ENCODE results near the gene HAUS8.

DNA sequence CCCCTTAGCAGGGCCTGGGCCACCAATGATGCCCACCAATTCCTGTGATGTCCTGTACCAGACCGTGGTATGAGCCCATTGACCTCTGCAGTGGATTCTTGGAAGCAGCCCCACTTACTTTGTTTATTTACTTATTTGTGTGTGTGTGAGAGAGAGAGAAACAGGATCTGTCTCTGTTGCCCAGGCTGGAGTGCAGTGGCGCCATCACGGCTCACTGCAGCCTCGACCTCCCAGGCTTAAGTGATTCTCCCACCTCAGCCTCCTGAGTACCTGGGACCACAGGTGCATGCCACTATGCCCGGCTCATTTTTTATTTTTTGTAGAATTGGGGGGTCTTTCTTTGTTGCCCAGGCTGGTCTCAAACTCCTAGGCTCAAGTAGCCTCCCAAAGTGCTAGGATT is 13.3 kb upstream of the HAUS8 start:
- TF ChIP-seq, protein P1, sequence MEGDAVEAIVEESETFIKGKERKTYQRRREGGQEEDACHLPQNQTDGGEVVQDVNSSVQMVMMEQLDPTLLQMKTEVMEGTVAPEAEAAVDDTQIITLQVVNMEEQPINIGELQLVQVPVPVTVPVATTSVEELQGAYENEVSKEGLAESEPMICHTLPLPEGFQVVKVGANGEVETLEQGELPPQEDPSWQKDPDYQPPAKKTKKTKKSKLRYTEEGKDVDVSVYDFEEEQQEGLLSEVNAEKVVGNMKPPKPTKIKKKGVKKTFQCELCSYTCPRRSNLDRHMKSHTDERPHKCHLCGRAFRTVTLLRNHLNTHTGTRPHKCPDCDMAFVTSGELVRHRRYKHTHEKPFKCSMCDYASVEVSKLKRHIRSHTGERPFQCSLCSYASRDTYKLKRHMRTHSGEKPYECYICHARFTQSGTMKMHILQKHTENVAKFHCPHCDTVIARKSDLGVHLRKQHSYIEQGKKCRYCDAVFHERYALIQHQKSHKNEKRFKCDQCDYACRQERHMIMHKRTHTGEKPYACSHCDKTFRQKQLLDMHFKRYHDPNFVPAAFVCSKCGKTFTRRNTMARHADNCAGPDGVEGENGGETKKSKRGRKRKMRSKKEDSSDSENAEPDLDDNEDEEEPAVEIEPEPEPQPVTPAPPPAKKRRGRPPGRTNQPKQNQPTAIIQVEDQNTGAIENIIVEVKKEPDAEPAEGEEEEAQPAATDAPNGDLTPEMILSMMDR (IDR thresholded peaks at IDR 0.05) = no peak
- TF ChIP-seq POLR2A (IDR thresholded peaks at IDR 0.05) = no peak
